GM21447 (cell line): Measurements from ENCODE around the gene ABCG4.
"Not testable (repeated sequence)": the region's sequence is repeated elsewhere in the genome, so short reads cannot be mapped to it uniquely, and the experiment has no call there.

Source experiments
- ATAC-seq: cut with Tn5 transposase; IDR thresholded peaks from one replicate; pipeline ENCODE4 v1.9.1; 2021; ENCODE audit not compliant: unreplicated experiment

The ABCG4 gene

DNA sequence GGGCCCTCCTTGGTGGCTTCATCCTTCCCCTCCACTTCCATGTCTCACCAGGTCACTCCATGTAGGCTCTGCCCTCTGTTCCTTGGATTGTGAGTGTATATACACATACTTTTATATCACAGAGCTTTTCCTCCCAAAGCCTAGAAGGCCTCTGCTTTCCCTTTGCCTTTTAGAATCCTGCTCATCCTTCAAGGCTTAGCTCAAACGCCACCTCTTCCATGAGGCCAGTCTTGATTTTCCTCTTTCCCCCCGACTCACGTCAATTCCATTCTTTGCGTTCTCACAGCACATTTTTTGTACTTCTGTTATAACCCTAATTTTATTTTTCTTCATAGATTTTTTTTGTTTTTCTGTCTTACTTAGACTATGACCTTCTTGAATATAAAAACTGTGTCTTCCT lies 3.8 kb downstream of the ABCG4 start:
- ATAC-seq: no peak

DNA sequence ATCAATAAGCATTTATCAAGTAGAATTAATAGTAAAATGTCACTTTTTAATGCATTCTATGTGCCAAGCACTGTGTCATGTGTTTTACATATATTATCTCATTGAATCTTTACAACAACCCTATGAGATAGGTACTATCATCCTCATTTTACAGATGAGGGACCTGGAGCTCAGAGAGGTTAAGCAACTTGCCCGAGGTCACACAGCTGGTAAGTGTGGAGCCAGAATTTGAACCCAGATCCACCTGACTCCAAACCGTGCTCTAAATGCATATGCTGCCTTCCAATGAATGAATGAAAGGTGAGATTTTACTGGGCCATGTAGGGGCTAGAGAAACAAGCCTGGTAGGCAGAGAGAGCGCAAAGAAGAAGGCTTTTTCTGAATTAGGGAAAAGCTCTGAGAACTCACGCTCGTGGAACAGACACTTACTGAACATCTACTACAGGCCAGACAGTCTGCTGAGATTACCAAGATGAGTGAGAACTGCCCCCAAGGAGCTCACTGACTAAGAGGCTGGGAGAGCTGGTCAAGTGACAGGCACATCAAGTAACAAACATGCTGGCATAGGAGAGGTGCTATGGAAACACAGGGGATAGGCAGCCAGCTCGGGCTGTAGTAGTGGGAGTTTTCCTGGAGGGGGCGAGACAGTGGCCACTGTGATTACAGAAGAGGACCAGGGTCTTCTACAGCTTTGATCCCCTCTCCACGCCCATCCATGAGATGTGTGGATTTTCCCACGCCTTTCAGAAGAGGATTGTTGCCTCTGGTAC lies 4.4 kb downstream of the ABCG4 start:
- ATAC-seq: no peak

DNA sequence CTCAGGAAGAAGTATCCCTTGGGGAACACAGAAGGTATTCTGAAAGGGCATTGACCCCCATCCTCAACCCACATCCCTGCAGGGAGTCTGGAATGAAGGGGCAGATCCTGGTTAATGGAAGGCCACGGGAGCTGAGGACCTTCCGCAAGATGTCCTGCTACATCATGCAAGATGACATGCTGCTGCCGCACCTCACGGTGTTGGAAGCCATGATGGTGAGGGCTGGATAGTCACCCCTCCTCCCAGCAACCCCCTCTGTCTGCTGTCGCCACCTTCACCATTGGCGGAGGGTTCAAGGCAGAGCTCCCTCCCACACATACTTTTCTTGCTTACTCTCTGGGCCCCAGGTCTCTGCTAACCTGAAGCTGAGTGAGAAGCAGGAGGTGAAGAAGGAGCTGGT lies 5.3 kb downstream of the ABCG4 start:
- no peak for ATAC-seq

DNA sequence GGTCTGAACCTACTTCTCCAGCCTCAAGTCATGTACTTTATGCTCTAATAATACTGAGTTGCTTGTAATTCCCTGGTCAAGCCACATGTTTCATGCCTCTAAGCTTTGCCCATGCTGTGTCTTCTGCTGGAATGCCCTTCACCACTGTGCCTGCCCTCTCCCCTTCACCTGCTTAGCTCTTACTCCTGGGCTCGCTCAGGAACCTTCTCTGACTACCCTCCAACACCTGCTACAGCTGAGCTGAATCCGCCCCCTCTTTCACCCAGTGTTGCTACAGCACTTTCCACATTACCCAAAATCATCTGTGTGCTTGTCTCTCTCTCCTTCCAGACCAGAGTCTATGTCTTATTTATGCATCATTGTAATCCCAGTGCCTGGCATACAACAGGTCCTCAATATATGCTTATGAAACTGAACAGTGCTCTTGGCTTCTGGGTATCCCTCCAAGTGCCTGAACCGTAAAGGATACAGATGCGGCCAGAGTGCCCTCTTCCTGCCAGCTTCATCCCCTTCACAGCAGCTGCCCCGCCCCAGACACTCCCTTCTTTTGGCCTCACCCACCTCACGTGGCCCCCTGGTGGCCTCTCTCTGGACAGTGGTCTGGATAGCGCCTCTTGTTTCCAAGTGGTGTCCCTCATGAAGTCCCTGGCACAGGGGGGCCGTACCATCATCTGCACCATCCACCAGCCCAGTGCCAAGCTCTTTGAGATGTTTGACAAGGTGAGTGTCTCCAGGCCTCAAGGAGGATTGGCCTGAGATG lies 7.1 kb downstream of the ABCG4 start:
- no peak for ATAC-seq

DNA sequence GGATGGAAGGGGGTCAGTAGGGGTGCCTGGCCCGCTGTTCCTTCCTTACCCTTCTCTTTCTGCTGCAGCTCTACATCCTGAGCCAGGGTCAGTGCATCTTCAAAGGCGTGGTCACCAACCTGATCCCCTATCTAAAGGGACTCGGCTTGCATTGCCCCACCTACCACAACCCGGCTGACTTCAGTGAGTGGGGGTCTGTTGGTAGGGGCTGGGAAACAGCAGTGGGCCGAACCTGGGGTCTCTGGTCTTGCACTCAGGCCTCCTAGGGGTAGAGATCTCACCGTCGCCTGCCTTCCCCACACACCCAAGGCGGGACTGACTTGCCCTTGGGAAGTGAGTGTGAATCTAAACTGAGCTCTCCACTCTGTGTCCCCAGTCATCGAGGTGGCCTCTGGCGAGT lies 7.6 kb downstream of the ABCG4 start:
- no peak for ATAC-seq

DNA sequence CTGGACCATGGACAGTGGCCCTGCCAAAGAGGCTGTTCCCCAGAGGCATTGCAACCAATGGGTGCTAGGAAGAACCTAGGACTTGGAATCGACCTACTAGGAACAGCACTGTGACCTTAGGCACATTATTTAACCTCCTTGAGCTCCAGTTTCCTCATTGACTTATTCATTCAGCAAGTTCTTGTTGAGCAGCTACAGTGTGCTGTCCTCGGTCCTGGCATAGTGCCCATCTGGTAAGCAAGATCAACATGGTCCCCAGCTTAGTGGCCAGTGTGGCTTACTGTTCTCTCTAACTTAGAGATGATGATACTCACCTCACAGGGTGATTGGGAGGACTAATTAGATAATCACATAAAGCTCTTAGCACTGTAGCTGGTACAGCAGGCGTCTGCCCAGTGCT lies 8.2 kb downstream of the ABCG4 start:
- no peak for ATAC-seq

DNA sequence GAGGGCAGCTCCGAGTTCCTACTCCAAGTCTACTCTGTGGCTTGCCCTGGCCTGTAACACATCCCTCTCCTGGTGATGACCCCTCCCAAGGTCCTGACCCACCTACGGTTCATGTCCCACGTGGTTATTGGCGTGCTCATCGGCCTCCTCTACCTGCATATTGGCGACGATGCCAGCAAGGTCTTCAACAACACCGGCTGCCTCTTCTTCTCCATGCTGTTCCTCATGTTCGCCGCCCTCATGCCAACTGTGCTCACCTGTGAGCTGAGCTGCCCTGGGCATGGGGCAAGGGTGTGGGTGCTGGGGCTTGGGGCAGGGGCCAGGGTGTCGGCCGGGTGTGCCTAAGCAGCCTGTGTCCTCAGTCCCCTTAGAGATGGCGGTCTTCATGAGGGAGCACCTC lies 9.6 kb downstream of the ABCG4 start:
- ATAC-seq: no peak

DNA sequence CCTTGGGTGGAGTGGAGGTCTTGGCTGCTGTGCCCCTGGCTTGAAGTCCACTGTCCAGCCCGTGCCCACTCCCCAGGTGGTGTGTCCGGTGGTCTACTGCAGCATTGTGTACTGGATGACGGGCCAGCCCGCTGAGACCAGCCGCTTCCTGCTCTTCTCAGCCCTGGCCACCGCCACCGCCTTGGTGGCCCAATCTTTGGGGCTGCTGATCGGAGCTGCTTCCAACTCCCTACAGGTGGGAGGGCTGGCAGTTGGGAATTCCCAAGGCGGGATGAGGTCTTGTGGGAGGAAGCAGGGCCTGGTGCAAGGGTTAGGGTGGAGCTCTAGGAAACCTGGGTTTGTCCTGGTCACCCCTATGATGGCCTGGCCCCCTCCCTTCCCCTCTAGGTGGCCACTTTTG lies 11.3 kb downstream of the ABCG4 start:
- ATAC-seq: no peak

DNA sequence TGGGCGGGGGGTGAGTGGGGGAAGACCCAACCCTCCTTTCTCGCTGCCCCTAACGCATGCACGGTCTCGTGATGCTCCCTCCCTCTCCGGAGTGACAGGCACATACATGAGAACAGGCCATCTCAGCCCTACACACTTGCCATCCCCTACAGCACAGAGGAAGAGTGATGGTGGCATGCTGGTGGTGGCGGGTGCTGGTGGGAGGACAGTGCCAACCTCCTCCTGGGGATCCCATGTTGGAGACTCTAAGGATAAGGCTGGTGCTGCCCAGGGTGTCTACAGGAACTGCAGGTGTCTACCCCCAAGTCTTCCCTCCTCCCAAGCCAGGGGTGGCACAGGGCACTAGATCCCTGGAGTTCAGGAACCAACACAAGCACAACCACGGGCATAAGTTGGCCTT lies 13.0 kb downstream of the ABCG4 start:
- ATAC-seq: no peak

DNA sequence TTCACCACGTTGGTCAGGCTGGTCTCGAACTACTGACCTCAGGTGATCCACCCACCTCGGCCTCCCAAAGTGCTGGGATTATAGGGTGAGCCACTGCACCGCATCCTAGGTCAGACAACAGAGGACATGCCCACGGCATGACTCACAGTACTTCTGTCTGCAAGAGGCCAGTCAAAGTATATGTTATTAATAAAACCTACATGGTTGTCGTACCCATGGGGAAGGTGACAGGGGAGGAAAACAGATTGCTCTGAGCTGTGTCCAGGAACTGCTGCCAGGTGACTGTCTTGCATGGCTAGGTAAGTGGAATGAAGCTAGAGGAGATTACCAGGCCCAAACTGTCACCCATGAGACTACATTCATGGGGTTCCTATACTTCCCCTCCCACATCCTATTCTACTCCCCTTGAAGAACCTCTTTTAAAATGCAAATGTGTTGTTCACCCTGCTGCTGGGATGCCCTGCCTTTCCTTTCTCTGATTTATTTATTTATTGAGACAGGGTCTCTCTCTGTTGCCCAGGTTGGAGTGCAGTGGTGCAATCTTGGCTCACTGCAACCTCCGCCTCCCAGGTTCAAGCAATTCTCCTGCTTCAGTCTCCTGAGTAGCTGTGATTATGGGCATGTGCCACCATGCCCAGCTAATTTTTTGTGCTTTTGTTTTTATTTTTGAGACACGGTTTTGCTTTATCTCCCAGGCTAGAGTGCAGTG lies 17.7 kb downstream of the ABCG4 start:
- no peak for ATAC-seq

DNA sequence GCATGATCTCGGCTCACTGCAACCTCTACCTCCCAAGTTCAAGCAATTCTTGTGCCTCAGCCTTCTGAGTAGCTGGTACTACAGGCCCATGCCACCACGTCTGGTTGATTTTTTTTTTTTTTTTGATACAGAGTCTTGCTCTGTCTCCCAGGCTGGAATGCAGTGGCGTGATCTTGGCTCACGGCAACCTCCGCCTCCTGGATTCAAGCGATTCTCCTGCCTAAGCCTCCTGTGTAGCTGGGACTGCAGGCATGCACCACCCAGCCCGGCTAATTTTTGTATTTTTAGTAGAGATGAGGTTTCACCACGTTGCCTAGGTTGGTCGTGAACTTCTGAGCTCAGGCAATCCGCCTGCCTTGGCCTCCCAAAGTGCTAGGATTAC lies 18.2 kb downstream of the ABCG4 start:
- ATAC-seq: not testable (repeated sequence)

DNA sequence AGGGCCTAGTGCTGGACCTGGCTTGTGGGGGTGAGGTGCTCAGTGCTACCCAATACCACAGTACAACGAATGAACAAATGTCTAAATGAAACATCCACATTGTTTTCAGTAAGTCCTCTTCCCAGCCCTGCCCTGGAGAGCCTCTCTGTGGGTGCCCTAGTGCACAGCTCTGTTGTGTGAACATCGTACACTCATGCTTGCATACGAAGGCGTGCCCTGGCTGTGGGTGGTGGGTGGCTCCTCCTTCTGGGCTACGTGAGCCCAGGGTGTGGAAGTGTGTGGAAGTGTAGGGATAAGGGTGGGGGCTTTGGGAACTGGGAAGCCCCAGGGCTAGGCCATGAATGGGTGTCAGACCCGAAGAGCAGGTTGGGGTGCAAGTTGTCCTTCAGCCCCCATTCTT lies 19.1 kb downstream of the ABCG4 start:
- no peak for ATAC-seq

DNA sequence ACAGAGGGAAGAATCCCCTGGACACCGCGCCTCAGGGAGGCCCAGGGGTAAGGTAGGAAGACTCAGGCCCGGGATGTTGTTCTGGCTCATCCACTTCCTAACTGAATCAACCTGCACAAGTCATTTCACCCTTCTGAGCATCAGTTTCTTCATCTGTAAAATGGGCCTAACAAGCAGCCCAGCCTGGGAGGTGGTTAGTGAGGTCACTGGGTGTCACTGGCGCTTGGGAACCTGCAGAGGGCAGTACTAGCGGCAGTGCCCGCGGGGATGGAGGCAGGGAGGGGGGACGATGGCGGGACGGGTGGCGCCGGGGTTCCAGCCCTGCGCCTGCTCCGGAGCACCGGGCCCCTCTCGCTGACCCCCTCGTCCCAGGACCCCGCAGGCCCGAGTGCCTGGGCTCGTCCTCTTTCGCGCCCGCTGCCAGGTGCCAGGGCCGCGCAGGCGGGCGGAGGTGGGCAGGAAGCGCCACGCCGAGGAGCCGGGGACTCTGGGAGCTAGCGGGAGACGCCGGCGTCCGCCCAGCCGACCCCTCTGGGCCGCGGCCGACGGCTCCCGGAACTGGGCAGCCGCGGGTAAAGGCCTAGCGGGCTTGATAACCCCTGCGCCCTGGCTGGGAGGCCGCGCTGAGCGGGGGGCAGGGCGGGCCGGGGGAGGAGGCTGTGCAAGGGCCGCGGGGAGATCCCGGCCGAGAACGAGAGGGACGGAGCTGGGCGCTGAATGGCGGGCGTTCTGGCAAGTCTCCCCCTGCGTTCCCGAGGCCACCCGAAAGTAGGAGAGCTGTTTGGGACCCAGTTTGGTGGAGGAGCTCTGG lies 19.8 kb downstream of the ABCG4 start, which contains the start of gene NLRX1:
Gene NLRX1 (plus strand): TSS at position 255 of the 811 bp plus-strand sequence. CDS start 2,679 bp downstream, outside the sequence.
- peak; percentile 88 for ATAC-seq

DNA sequence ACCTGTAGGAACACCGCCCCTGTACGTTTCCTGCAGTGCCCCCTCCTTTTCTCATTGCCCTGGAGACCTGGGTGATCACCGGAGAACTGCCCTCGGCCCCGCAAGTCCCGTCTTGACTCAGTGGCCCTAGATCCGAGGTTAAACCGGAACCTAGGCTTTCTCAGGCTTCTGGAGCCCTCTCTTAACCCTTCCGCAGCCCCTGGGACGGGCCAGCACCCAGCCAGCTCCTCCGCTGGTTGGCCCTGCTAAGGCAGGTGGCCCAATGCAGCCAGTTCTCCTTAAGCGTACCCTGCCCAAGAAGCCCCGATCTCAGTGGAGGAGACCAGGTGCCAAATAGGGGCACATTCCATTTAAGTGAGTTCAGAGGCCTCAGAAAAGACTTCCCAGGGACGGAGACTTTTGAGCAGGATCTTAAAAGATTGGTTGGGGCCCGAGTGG lies 20.4 kb downstream of the ABCG4 start:
- ATAC-seq: peak; percentile 24

DNA sequence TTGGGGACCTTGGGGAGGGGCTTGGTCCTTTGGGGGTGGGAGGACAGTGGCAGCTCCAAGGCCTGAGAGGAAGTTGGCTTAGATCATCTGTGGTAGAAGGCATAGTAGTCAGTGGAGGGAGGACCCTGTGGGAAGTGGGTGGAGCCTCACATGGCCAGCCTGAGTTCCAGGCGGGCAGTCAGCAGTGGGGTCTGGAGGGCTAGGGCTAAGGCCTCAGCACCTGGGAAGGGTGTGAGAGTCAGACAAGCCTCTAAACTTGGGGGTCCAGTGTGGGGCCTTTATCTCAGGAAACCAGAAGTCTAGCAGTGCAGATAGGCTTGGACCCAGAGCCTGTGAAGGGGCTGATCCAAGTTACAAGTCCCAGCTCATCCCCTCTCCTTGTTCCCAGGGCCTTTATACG lies 23.7 kb downstream of the ABCG4 start:
- ATAC-seq: no peak

DNA sequence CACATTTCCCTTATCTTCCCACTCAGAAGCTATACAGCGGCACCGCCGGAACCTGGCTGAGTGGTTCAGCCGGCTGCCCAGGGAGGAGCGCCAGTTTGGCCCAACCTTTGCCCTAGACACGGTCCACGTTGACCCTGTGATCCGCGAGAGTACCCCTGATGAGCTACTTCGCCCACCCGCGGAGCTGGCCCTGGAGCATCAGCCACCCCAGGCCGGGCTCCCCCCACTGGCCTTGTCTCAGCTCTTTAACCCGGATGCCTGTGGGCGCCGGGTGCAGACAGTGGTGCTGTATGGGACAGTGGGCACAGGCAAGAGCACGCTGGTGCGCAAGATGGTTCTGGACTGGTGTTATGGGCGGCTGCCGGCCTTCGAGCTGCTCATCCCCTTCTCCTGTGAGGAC lies 24.6 kb downstream of the ABCG4 start:
- no peak for ATAC-seq

DNA sequence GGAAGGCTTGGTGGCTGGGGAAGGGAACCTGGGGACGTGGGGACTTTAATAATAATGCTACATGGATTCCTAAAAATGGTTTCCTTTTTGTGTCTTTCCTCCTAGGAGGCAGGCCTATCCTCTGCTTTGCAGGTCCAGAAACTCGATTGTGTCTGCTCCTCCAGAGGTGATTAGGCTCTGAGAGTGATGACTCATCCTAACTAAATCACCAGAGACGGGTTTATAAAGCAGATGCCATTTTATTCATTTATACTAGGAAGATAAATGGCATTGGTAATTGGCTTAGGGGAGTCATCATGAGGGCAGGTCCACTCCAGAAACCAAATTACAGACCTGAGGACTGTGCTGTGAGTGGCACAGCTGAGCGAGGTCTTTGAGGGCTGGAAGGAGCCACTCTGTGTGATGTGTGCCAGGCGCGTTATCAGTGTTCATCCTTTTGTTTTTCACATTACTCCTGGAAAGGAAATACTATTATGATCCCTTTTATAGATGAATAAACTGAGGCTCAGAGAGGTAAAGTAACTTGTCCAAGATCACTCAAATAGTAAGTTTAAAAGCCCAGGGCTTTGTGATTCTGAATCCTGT lies 26.7 kb downstream of the ABCG4 start:
- no peak for ATAC-seq

DNA sequence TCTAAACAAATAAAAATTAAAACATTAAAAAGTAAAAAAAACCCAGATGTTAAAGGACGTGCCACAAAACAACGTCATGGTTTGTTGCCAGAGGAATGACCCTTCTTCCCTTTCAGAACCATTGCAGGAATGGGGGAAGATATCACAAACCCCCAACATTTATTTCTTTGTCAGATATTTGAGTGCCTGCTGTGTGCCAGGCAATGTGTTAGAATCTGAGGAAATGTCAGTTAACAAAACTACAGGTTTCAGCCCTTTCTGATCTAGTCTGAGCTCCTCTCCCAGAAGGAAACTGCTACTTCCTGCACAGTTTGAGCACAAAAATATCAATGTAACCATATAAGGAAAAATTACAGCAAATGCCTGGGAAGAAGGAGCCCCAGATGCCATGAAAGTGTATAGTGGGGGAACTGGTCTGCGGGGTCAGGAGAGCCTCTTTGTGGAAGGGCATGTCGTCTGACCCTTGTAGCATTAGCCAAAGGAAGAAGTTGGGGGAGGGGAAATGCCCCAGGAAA lies 29.4 kb downstream of the ABCG4 start:
- ATAC-seq: no peak

DNA sequence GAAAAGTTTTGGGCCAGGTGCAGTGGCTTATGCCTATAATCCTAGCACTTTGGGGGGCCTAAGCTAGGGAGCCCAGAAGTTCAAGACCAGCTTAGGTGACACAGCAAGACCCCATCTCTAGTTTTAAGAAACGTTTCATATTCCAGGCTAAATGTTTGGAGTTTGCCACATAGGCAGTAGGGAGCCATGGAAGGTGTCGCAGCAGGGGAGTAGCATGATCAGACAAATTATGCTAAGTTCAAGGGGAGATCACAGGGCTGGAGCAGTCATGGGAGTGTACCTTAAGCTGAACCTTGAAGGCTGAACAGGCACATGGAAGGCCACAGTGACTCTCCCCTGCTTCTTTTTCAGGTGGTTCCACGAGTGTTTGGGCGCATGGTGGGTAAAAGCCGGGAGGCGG lies 30.5 kb downstream of the ABCG4 start:
- no peak for ATAC-seq

DNA sequence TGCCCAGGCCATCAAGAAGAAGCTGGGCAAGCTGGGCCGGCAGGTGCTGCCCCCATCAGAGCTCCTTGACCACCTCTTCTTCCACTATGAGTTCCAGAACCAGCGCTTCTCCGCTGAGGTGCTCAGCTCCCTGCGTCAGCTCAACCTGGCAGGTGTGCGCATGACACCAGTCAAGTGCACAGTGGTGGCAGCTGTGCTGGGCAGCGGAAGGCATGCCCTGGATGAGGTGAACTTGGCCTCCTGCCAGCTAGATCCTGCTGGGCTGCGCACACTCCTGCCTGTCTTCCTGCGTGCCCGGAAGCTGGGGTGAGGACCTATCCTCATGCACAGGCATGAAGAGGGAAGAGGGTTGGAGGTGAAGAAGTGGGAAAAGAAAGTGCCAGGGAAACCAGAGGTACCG lies 31.1 kb downstream of the ABCG4 start:
- no peak for ATAC-seq
